Caco-2 (cell line): Measurements from ENCODE around the gene APOBEC3G. TPM values are rescaled to one million over a fixed set of nuclear protein-coding genes. Genes with fewer than 3 reads are reported as not detected.
"Not testable (repeated sequence)": the region's sequence is repeated elsewhere in the genome, so short reads cannot be mapped to it uniquely, and the experiment has no call there.

Source experiments
- BruUV-seq: library from RNA; stranded (reverse); fragments of 400-500 nt; replicated peaks from 2 replicates; lab custom pipeline; 2021; lab: Mats Ljungman, UMichigan
- CTCF ChIA-PET: fragments of 300-600 bp; sonication (Branson Sonifier 250); formaldehyde crosslinking; loops from one replicate; lab custom pipeline; 2022; ENCODE audit warnings: antibody characterized with exemption; lab: Charles Lee
- POLR2A ChIA-PET: fragments of 300-600 bp; sonication (Branson Sonifier 250); formaldehyde crosslinking; loops from one replicate; lab custom pipeline; 2022; ENCODE audit warnings: antibody characterized with exemption; lab: Charles Lee
- DNase-seq, 2 experiments: peaks; one replicate each; pipeline versions ENCODE4 v3.0.0 to v3.0.0-alpha.2; 2020 to 2022
- H3K27me3 ChIP-seq: replicated peaks from 2 replicates; pipeline ENCODE4 v1.6.0; 2011; ENCODE audit warnings: low read length; ENCODE audit not compliant: control insufficient read depth, insufficient read depth
- H3K36me3 ChIP-seq: 2 replicates; pipeline ENCODE4 v1.5.1; 2011; ENCODE audit warnings: low read length; ENCODE audit not compliant: control insufficient read depth, insufficient read depth
- H3K4me1 ChIP-seq: fragments of 250-450 bp; sonication (Bioruptor Pico); 2 replicates; pipeline ENCODE4 v1.5.1; 2020; ENCODE audit warnings: mild to moderate bottlenecking
- H3K4me3 ChIP-seq: 2 replicates; pipeline ENCODE4 v1.5.1; 2011; ENCODE audit warnings: low read depth, mild to moderate bottlenecking, control low read depth, low read length
- H3K9me3 ChIP-seq: fragments of 250-450 bp; sonication (Bioruptor Pico); 2 replicates; pipeline ENCODE4 v1.5.1; 2020; ENCODE audit warnings: mild to moderate bottlenecking, moderate library complexity
- H3K27ac Mint-ChIP-seq: one replicate; pipeline ENCODE4 v1.8.0; 2022; ENCODE audit warnings: mixed read lengths; ENCODE audit not compliant: unreplicated experiment
- H3K27me3 Mint-ChIP-seq: one replicate; pipeline ENCODE4 v1.8.0; 2022; ENCODE audit warnings: mixed read lengths; ENCODE audit not compliant: insufficient read depth, unreplicated experiment
- H3K36me3 Mint-ChIP-seq: one replicate; pipeline ENCODE4 v1.8.0; 2022; ENCODE audit warnings: mild to moderate bottlenecking, mixed read lengths; ENCODE audit not compliant: insufficient read depth, unreplicated experiment
- H3K4me1 Mint-ChIP-seq: one replicate; pipeline ENCODE4 v1.8.0; 2022; ENCODE audit warnings: low read depth, mixed read lengths; ENCODE audit not compliant: unreplicated experiment
- H3K4me3 Mint-ChIP-seq: one replicate; pipeline ENCODE4 v1.8.0; 2022; ENCODE audit warnings: mild to moderate bottlenecking, moderate library complexity, mixed read lengths; ENCODE audit not compliant: unreplicated experiment
- H3K9me3 Mint-ChIP-seq: one replicate; pipeline ENCODE4 v1.8.0; 2022; ENCODE audit warnings: mixed read lengths; ENCODE audit not compliant: unreplicated experiment
- intact Hi-C: fragments of 100-400 bp; cut with micrococcal nuclease; formaldehyde crosslinking; loops from one replicate; pipeline ENCODE4 v1.10.0; 2022; ENCODE audit not compliant: unreplicated experiment
- total RNA-seq: library from RNA; stranded (reverse); gene quantifications from 2 replicates; pipeline ENCODE4 v1.2.3, GENCODE V29; 2022
- TF ChIP-seq, protein P1 (sequence below), 2 experiments: fragments of 200-600 bp in 1 of 2; IDR thresholded peaks; 1 replicate in 1 of 2; 2 replicates in 1 of 2; pipeline versions ENCODE4 v1.5.1 to v1.8.0; 2011 to 2022; ENCODE audit warnings: antibody characterized with exemption in 1 of 2, control low read depth in 1 of 2, inconsistent platforms in 1 of 2, low read depth in 1 of 2, low read length in 1 of 2, mild to moderate bottlenecking in 1 of 2, moderate library complexity in 1 of 2; ENCODE audit not compliant: insufficient read depth in 1 of 2, severe bottlenecking in 1 of 2, unreplicated experiment in 1 of 2

The APOBEC3G gene
- total RNA-seq, 1 experiment from 2014 or later, result 0.73 TPM

GRCh38 chr22:39041908-39042307 lies 35.2 kb upstream of the APOBEC3G start:
- H3K4me3 ChIP-seq, result no peak overlapping the region
- CTCF ChIA-PET, result no interaction called here
- peaks cover 19% of the 10 kb centered on the region for H3K36me3 Mint-ChIP-seq
- H3K9me3 Mint-ChIP-seq, result no peaks in the 10 kb centered on the region
- DNase-seq, result no peak
- H3K4me1 Mint-ChIP-seq, result peaks cover 16% of the 10 kb centered on the region
- no peak overlapping the region for H3K4me3 Mint-ChIP-seq
- H3K36me3 ChIP-seq, result no peaks in the 10 kb centered on the region
- H3K27ac Mint-ChIP-seq, result no peak overlapping the region
- no peaks in the 10 kb centered on the region for H3K27me3 ChIP-seq
- TSS peak; percentile 82 for BruUV-seq
- H3K27me3 Mint-ChIP-seq, result no peaks in the 10 kb centered on the region
- H3K9me3 ChIP-seq, result no peaks in the 10 kb centered on the region
- TF ChIP-seq, protein P1, sequence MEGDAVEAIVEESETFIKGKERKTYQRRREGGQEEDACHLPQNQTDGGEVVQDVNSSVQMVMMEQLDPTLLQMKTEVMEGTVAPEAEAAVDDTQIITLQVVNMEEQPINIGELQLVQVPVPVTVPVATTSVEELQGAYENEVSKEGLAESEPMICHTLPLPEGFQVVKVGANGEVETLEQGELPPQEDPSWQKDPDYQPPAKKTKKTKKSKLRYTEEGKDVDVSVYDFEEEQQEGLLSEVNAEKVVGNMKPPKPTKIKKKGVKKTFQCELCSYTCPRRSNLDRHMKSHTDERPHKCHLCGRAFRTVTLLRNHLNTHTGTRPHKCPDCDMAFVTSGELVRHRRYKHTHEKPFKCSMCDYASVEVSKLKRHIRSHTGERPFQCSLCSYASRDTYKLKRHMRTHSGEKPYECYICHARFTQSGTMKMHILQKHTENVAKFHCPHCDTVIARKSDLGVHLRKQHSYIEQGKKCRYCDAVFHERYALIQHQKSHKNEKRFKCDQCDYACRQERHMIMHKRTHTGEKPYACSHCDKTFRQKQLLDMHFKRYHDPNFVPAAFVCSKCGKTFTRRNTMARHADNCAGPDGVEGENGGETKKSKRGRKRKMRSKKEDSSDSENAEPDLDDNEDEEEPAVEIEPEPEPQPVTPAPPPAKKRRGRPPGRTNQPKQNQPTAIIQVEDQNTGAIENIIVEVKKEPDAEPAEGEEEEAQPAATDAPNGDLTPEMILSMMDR (IDR thresholded peaks at IDR 0.05; ENCODE audit: insufficient read depth in 1 of 2, low read depth in 1 of 2, low read length in 1 of 2, severe bottlenecking in 1 of 2, unreplicated experiment in 1 of 2), result no peak
- POLR2A ChIA-PET, result no interaction called here
- H3K4me1 ChIP-seq, result peaks cover 9% of the 10 kb centered on the region
- intact Hi-C loops, result loop anchor here (10.0 kb wide), 1 partner anchor 73 kb away; no protein-coding TSS in a partner anchor

GRCh38 chr22:39043063-39043462 lies 34.0 kb upstream of the APOBEC3G start:
- intact Hi-C loops, result loop anchor here (10.0 kb wide), 1 partner anchor 72 kb away; no protein-coding TSS in a partner anchor
- CTCF ChIA-PET, result interaction anchor here (0.7 kb wide), 1 partner anchor 357 kb away, joined by 3 read pairs; the partner anchor contains the start of gene TAB1

GRCh38 chr22:39045136-39045535 lies 31.9 kb upstream of the APOBEC3G start:
- H3K27me3 ChIP-seq, DNase-seq, CTCF ChIA-PET, POLR2A ChIA-PET, H3K36me3 ChIP-seq, H3K4me1 ChIP-seq, BruUV-seq, H3K27me3 Mint-ChIP-seq, H3K4me3 Mint-ChIP-seq, H3K27ac Mint-ChIP-seq, H3K9me3 Mint-ChIP-seq, H3K4me3 ChIP-seq, H3K4me1 Mint-ChIP-seq, H3K9me3 ChIP-seq: not testable (repeated sequence)
- H3K36me3 Mint-ChIP-seq, result peaks cover 26% of the 10 kb centered on the region
- intact Hi-C loops, result loop anchor here (10.0 kb wide), 1 partner anchor 70 kb away; no protein-coding TSS in a partner anchor

More at GRCh38 chr22:39043063-39043462, 34.0 kb upstream of the APOBEC3G start:
- H3K9me3 Mint-ChIP-seq, H3K27ac Mint-ChIP-seq, H3K27me3 Mint-ChIP-seq, BruUV-seq, H3K36me3 ChIP-seq, H3K9me3 ChIP-seq, H3K4me3 ChIP-seq, H3K4me1 ChIP-seq, POLR2A ChIA-PET, DNase-seq, H3K27me3 ChIP-seq, H3K4me3 Mint-ChIP-seq: not testable (repeated sequence)
- Mint-ChIP-seq H3K36me3 (peaks cover 26% of the 10 kb centered on the region), H3K4me1 (peaks cover 16% of the 10 kb centered on the region)

- H3K4me1 Mint-ChIP-seq, H3K4me1 ChIP-seq, H3K27me3 ChIP-seq, H3K27ac Mint-ChIP-seq, H3K36me3 ChIP-seq, BruUV-seq, H3K9me3 ChIP-seq, CTCF ChIA-PET, H3K4me3 ChIP-seq, H3K27me3 Mint-ChIP-seq, H3K9me3 Mint-ChIP-seq, DNase-seq, POLR2A ChIA-PET, H3K4me3 Mint-ChIP-seq: not testable (repeated sequence)
- intact Hi-C loops, result loop anchor here (10.0 kb wide), 1 partner anchor 65 kb away; no protein-coding TSS in a partner anchor
- H3K36me3 Mint-ChIP-seq, result peaks cover 16% of the 10 kb centered on the region
These were observed 27.6 kb upstream of the APOBEC3G start for GRCh38 chr22:39049486-39049885.

GRCh38 chr22:39051844-39052495 lies 25.1 kb upstream of the APOBEC3G start:
- intact Hi-C loops, H3K4me1 ChIP-seq, H3K9me3 Mint-ChIP-seq, H3K27me3 Mint-ChIP-seq, H3K27me3 ChIP-seq, H3K9me3 ChIP-seq, H3K27ac Mint-ChIP-seq, H3K4me3 Mint-ChIP-seq, H3K36me3 ChIP-seq, DNase-seq, H3K4me3 ChIP-seq, BruUV-seq, CTCF ChIA-PET, POLR2A ChIA-PET, H3K36me3 Mint-ChIP-seq, H3K4me1 Mint-ChIP-seq: not testable (repeated sequence)
